Type B pancreatic cell (in vitro differentiated cells): ENCODE data around the gene MYG1. TPM values are rescaled to one million over a fixed set of nuclear protein-coding genes. Genes with fewer than 3 reads are reported as not detected.

Experiments
- DNase-seq: peaks from one replicate; pipeline ENCODE4 v3.0.0; 2021; ENCODE audit warnings: mixed read lengths; ENCODE audit not compliant: unreplicated experiment; ENCODE audit errors: extremely low spot score
- H3K27ac Mint-ChIP-seq: 2 replicates; pipeline ENCODE4 v1.8.0; 2021; ENCODE audit warnings: mild to moderate bottlenecking, mixed read lengths
- H3K27me3 Mint-ChIP-seq: 2 replicates; pipeline ENCODE4 v1.8.0; 2021; ENCODE audit warnings: mixed read lengths
- H3K36me3 Mint-ChIP-seq: 2 replicates; pipeline ENCODE4 v1.8.0; 2021; ENCODE audit warnings: mixed read lengths
- H3K4me1 Mint-ChIP-seq: one replicate; pipeline ENCODE4 v1.8.0; 2021; ENCODE audit warnings: mixed read lengths; ENCODE audit not compliant: unreplicated experiment
- H3K4me3 Mint-ChIP-seq: 2 replicates; pipeline ENCODE4 v1.8.0; 2021; ENCODE audit warnings: mild to moderate bottlenecking, mixed read lengths
- H3K9me3 Mint-ChIP-seq: 2 replicates; pipeline ENCODE4 v1.8.0; 2021; ENCODE audit warnings: mixed read lengths
- CTCF ChIP-seq: fragments of 200-600 bp; sonication (generic); conservative IDR thresholded peaks from 2 replicates; pipeline ENCODE4 v1.5.0; 2021; ENCODE audit warnings: antibody characterized with exemption, mild to moderate bottlenecking
- total RNA-seq: library from RNA; stranded (reverse); gene quantifications from 2 replicates; pipeline ENCODE4 v1.2.1, GENCODE V29; 2021; ENCODE audit warnings: low replicate concordance

MYG1 gene
- total RNA-seq, 1 donor from 2014 or later = 58.6 TPM

- Mint-ChIP-seq H3K4me3 (no peak overlapping the region), H3K9me3 (no peaks in the 10 kb centered on the region), H3K27me3 (no peaks in the 10 kb centered on the region), H3K36me3 (peaks cover 11% of the 10 kb centered on the region), H3K27ac (no peak overlapping the region), H3K4me1 (peaks cover 7% of the 10 kb centered on the region)
- DNase-seq = no peak
- TF ChIP-seq CTCF = no peak
These were observed 7.3 kb downstream of the MYG1 start for GRCh38 chr12:53306826-53307225.

- H3K27ac Mint-ChIP-seq = no peak overlapping the region
- H3K36me3 Mint-ChIP-seq = peaks cover 11% of the 10 kb centered on the region
- H3K9me3 Mint-ChIP-seq = no peaks in the 10 kb centered on the region
- TF ChIP-seq CTCF = no peak
- no peak overlapping the region for H3K4me3 Mint-ChIP-seq
- DNase-seq = no peak
- H3K4me1 Mint-ChIP-seq = no peaks in the 10 kb centered on the region
- H3K27me3 Mint-ChIP-seq = no peaks in the 10 kb centered on the region
These were observed 8.8 kb downstream of the MYG1 start for GRCh38 chr12:53308276-53308675.

DNA sequence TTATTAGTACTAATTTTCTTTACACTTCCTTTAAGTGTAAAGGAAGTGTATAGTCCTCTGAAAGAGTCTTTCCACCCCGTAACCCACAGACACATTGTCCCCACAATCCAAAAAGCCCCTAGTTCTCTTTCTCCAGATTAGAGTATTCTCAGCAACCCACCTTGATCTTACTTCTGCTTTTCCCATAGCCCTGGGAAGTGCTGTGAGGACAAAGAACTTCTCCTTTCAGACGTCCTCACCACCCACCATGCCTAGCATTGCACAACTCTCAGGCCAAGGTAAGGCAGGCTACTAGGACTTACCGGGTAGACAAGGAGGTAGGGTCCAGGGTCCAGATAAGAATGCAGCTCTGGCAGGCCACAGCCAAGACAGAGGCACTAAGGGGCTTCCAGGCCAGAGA lies 14.5 kb downstream of the MYG1 start:
- Mint-ChIP-seq H3K27me3 (no peaks in the 10 kb centered on the region), H3K4me1 (no peaks in the 10 kb centered on the region), H3K4me3 (no peak overlapping the region), H3K9me3 (no peaks in the 10 kb centered on the region), H3K36me3 (peaks cover 7% of the 10 kb centered on the region), H3K27ac (no peak overlapping the region)
- TF ChIP-seq CTCF = no peak
- no peak for DNase-seq

DNA sequence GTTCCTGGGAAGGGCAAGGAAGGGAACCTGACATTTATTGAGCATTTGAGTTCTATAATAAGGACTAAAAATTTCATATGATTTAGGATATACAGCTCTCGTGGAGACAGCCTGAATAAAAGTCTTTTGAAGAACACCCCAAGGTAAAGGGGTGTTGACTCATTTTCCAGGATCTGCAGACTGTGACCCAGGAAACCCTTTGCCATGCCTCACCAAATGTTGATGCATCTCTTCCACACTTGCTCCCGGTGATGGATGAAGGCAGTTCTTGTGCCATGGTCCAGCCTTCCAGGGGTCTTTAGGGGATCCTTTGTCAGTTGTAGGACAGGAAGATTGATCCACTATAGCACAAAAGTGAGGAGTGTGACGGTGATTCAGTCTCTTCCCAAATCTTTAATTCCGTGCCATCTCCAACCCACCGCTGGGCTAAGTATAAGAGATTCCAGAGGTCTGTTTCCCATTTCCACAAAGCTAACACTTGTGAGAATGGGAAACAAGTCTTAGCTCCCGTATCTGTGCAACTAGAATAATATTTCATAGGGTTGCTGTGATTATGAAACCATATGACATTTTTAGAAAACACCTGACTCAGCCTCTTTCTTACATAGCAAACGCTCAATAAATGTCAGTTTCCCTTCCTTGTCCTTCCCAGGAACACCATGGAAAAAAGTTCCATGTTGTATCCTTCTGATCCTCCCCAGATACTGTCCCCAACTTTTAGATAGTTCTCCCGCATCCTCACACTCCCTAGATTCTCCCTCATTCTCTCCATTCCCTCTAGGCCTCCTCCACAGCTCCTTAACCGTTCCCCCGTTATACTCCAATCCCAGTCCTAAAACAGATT lies 21.1 kb downstream of the MYG1 start:
- DNase-seq = no peak
- Mint-ChIP-seq H3K9me3 (no peaks in the 10 kb centered on the region), H3K36me3 (no peaks in the 10 kb centered on the region), H3K27ac (peak overlapping the region; percentile 96), H3K27me3 (no peaks in the 10 kb centered on the region), H3K4me3 (peak overlapping the region; percentile 99), H3K4me1 (peaks cover 27% of the 10 kb centered on the region)
- no peak for TF ChIP-seq CTCF

- Mint-ChIP-seq H3K4me1 (peaks cover 35% of the 10 kb centered on the region), H3K4me3 (peak overlapping the region; percentile 85), H3K27me3 (peaks cover 25% of the 10 kb centered on the region), H3K27ac (peak overlapping the region; percentile 79), H3K36me3 (no peaks in the 10 kb centered on the region), H3K9me3 (no peaks in the 10 kb centered on the region)
- TF ChIP-seq CTCF = no peak
- no peak for DNase-seq
These were observed 24.8 kb downstream of the MYG1 start for GRCh38 chr12:53324113-53324778.
